HL-60 (cell line): ENCODE measurements around the gene WDR20.

Source experiments
- GABPA ChIP-seq: IDR thresholded peaks from 2 replicates; pipeline ENCODE4 v1.6.1; 2012; ENCODE audit warnings: low read depth
- POLR2AphosphoS5 ChIP-seq: IDR thresholded peaks from 2 replicates; pipeline ENCODE4 v1.6.1; 2012; ENCODE audit warnings: low read depth
- SPI1 ChIP-seq: IDR thresholded peaks from 2 replicates; pipeline ENCODE4 v1.6.1; 2012; ENCODE audit warnings: low read depth, mild to moderate bottlenecking, borderline replicate concordance
- TF ChIP-seq, protein P1 (sequence below): IDR thresholded peaks from one replicate; pipeline ENCODE4 v1.5.1; 2011; ENCODE audit warnings: low read length, control low read depth, inconsistent platforms; ENCODE audit not compliant: insufficient read depth
- TF ChIP-seq, protein P2 (sequence below): IDR thresholded peaks from 2 replicates; pipeline ENCODE4 v1.6.1; 2012; ENCODE audit warnings: low read depth; ENCODE audit not compliant: insufficient replicate concordance

DNA sequence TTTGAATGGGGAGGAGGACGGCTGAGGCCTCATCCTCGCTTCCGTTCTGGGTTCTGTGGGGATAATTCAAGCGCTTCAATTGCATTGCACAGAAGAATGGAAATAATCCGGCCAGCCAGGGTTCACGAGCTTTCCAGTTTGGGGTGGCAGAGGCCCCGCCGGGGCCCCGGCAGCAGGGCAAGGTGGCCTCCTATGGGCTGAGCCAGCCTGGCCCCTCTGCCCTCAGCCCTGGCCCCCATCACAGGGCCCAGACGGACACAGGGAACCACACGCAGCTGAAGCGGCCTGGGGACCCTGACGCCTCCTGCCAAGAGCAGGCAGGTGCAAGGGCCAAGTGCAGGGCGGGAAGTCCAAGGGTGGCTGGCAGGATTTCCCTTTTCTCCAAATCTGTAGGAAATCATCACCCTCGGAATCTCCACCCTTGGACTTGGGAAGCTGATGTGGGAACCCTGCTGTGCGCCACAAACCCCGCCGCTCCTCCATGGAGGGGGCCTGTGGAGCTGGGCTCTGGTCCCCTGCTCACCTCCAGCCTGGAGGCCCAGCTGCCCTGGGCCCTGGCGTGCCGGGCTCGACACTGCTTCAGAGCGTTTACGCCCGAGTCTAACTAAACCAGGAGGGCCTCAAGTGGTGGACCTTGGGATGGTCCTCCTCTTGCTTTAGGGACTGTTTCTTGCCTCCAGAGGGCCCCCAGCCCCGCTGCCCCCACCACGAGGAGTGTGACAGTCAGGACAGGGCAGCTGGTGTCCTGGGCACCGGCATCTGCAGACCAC is 86.8 kb downstream of the WDR20 start:
- TF ChIP-seq, protein P1, sequence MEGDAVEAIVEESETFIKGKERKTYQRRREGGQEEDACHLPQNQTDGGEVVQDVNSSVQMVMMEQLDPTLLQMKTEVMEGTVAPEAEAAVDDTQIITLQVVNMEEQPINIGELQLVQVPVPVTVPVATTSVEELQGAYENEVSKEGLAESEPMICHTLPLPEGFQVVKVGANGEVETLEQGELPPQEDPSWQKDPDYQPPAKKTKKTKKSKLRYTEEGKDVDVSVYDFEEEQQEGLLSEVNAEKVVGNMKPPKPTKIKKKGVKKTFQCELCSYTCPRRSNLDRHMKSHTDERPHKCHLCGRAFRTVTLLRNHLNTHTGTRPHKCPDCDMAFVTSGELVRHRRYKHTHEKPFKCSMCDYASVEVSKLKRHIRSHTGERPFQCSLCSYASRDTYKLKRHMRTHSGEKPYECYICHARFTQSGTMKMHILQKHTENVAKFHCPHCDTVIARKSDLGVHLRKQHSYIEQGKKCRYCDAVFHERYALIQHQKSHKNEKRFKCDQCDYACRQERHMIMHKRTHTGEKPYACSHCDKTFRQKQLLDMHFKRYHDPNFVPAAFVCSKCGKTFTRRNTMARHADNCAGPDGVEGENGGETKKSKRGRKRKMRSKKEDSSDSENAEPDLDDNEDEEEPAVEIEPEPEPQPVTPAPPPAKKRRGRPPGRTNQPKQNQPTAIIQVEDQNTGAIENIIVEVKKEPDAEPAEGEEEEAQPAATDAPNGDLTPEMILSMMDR: no peak
- TF ChIP-seq GABPA (no peak), POLR2AphosphoS5 (no peak), SPI1 (no peak)
- TF ChIP-seq, protein P2, sequence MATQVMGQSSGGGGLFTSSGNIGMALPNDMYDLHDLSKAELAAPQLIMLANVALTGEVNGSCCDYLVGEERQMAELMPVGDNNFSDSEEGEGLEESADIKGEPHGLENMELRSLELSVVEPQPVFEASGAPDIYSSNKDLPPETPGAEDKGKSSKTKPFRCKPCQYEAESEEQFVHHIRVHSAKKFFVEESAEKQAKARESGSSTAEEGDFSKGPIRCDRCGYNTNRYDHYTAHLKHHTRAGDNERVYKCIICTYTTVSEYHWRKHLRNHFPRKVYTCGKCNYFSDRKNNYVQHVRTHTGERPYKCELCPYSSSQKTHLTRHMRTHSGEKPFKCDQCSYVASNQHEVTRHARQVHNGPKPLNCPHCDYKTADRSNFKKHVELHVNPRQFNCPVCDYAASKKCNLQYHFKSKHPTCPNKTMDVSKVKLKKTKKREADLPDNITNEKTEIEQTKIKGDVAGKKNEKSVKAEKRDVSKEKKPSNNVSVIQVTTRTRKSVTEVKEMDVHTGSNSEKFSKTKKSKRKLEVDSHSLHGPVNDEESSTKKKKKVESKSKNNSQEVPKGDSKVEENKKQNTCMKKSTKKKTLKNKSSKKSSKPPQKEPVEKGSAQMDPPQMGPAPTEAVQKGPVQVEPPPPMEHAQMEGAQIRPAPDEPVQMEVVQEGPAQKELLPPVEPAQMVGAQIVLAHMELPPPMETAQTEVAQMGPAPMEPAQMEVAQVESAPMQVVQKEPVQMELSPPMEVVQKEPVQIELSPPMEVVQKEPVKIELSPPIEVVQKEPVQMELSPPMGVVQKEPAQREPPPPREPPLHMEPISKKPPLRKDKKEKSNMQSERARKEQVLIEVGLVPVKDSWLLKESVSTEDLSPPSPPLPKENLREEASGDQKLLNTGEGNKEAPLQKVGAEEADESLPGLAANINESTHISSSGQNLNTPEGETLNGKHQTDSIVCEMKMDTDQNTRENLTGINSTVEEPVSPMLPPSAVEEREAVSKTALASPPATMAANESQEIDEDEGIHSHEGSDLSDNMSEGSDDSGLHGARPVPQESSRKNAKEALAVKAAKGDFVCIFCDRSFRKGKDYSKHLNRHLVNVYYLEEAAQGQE: no peak
